Measurements from ENCODE around the gene LCN6.

GRCh38 chr9:136728080-136728547, 20.2 kb downstream of the LCN6 start:
- TF ChIP-seq EP300 (IDR thresholded peaks at IDR 0.05): peak; percentile 62 to 99
- peak; percentile 95 to 100 (median 98) for TF ChIP-seq CTCF (IDR thresholded peaks at IDR 0.05)
